ENCODE data around the gene MEG3. TPM values are rescaled to one million over a fixed set of nuclear protein-coding genes. Genes with fewer than 3 reads are reported as not detected.
"Not testable (repeated sequence)": the region's sequence is repeated elsewhere in the genome, so short reads cannot be mapped to it uniquely, and the experiment has no call there.

The MEG3 gene
- total RNA-seq, 1 experiment from 2014 or later = not detected

GRCh38 chr14:100816950-100817901 lies 8.7 kb upstream of the MEG3 start:
- ChIA-PET CTCF (interaction anchor here (0.7 to 1.2 kb wide), 2 partner anchors 438 to 504 kb away, joined by 3 to 5 read pairs; no protein-coding TSS in a partner anchor), POLR2A (no interaction called here)
- intact Hi-C loops (cut with micrococcal nuclease) = no loop called here
- DNase-seq (ENCODE audit: unreplicated experiment) = no peak
- Mint-ChIP-seq H3K4me3 (ENCODE audit: unreplicated experiment) (no peak overlapping the region), H3K4me1 (ENCODE audit: insufficient read depth, unreplicated experiment) (no peaks in the 10 kb centered on the region), H3K27ac (ENCODE audit: low read depth, unreplicated experiment) (no peak overlapping the region), H3K36me3 (ENCODE audit: insufficient read depth, unreplicated experiment) (no peaks in the 10 kb centered on the region), H3K9me3 (ENCODE audit: unreplicated experiment) (no peaks in the 10 kb centered on the region), H3K27me3 (ENCODE audit: insufficient read depth, unreplicated experiment) (no peaks in the 10 kb centered on the region)
- TF ChIP-seq CTCF (IDR thresholded peaks at IDR 0.05; ENCODE audit: unreplicated experiment) = no peak
- no TSS peak for BruUV-seq (replicated peaks)

DNA sequence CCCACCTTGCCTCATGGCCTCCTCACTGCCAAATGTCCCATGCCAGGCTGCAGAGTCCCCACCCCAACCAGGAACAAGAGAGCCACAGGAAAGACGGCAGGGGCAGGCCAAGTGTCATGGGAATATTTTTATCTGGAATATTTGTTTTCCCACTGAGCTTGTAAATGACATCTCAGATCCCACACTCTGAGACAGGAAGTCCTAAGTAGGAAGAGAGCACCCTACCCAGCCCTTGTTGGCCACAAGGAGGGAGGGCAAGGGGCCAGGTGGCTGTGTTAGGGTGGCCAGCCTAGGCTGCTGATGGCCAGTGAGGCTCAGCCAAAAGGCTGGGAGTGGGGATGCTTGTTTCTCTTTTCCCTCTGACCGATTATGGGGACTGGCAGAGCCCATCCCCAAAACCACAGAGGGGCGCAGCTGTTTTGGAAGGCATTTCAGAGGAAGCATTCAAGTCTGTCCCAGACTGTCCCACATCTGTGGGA lies 7.7 kb upstream of the MEG3 start:
- POLR2A ChIA-PET = interaction anchor here (0.7 kb wide), 1 partner anchor 166 kb away, joined by 4 read pairs; no protein-coding TSS in a partner anchor
- Mint-ChIP-seq H3K4me3 (ENCODE audit: unreplicated experiment) (no peak overlapping the region), H3K9me3 (ENCODE audit: unreplicated experiment) (no peaks in the 10 kb centered on the region), H3K36me3 (ENCODE audit: insufficient read depth, unreplicated experiment) (no peaks in the 10 kb centered on the region), H3K27me3 (ENCODE audit: insufficient read depth, unreplicated experiment) (no peaks in the 10 kb centered on the region), H3K4me1 (ENCODE audit: insufficient read depth, unreplicated experiment) (no peaks in the 10 kb centered on the region), H3K27ac (ENCODE audit: low read depth, unreplicated experiment) (no peak overlapping the region)
- CTCF ChIA-PET = interaction anchor here (1.2 kb wide), 1 partner anchor 503 kb away, joined by 5 read pairs; no protein-coding TSS in a partner anchor
- intact Hi-C loops (cut with micrococcal nuclease) = no loop called here
- BruUV-seq (replicated peaks) = no TSS peak
- TF ChIP-seq CTCF (IDR thresholded peaks at IDR 0.05; ENCODE audit: unreplicated experiment) = no peak
- DNase-seq (ENCODE audit: unreplicated experiment) = no peak

DNA sequence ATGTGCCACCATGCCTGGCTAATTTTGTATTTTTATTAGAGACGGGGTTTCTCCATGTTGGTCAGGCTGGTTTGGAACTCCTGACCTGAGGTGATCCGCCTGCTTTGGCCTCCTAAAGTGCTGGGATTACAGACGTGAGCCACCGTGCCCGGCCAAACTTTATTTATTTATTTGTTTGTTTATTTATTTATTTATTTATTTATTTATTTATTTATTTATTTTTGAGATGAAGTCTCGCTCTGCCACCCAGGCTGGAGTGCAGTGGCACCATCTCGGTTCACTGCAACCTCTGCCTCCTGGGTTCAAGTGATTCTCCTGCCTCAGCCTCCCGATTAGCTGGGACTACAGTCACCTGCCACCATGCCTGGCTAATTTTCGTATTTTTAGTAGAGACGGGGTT lies 7.0 kb upstream of the MEG3 start:
- not testable (repeated sequence) for DNase-seq (ENCODE audit: unreplicated experiment)

DNA sequence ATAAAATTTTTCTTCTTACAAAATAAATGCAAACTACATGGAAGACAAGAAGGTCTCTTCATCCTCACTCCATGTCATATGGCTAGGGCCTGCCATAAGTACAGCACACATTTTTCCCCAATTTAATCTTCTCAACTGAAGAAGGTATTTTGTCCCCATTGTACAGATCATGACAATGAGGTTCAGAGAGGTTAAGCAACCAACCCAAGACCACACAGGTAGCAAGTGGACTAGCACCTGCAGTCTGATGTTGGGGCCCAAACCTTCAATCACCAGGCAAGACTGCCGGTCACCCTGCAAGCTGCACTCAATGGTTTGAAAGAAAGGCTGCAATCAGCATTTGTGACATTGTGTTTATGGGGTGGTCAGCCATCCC lies 6.5 kb upstream of the MEG3 start:
- ChIA-PET CTCF (no interaction called here), POLR2A (no interaction called here)
- Mint-ChIP-seq H3K4me3 (ENCODE audit: unreplicated experiment) (no peak overlapping the region), H3K4me1 (ENCODE audit: insufficient read depth, unreplicated experiment) (no peaks in the 10 kb centered on the region), H3K36me3 (ENCODE audit: insufficient read depth, unreplicated experiment) (no peaks in the 10 kb centered on the region), H3K27ac (ENCODE audit: low read depth, unreplicated experiment) (no peak overlapping the region), H3K27me3 (ENCODE audit: insufficient read depth, unreplicated experiment) (no peaks in the 10 kb centered on the region), H3K9me3 (ENCODE audit: unreplicated experiment) (no peaks in the 10 kb centered on the region)
- no peak for TF ChIP-seq CTCF (IDR thresholded peaks at IDR 0.05; ENCODE audit: unreplicated experiment)
- intact Hi-C loops (cut with micrococcal nuclease) = no loop called here
- BruUV-seq (replicated peaks) = no TSS peak
- no peak for DNase-seq (ENCODE audit: unreplicated experiment)

More for the DNA sequence above, 7.0 kb upstream of the MEG3 start:
- H3K36me3 Mint-ChIP-seq (ENCODE audit: insufficient read depth, unreplicated experiment); CTCF ChIA-PET; H3K4me3 Mint-ChIP-seq (ENCODE audit: unreplicated experiment); H3K9me3 Mint-ChIP-seq (ENCODE audit: unreplicated experiment); H3K4me1 Mint-ChIP-seq (ENCODE audit: insufficient read depth, unreplicated experiment); H3K27me3 Mint-ChIP-seq (ENCODE audit: insufficient read depth, unreplicated experiment); BruUV-seq (replicated peaks); intact Hi-C loops (cut with micrococcal nuclease); H3K27ac Mint-ChIP-seq (ENCODE audit: low read depth, unreplicated experiment): not testable (repeated sequence)
- POLR2A ChIA-PET = interaction anchor here (0.7 kb wide), 1 partner anchor 166 kb away, joined by 4 read pairs; no protein-coding TSS in a partner anchor
